Central memory CD4-positive, alpha-beta T cell (primary cell): Measurements from ENCODE around the gene TMPRSS13.
A peak's percentile ranks its signal among the peaks of the same experiment; 100 is the strongest.
"Not testable (repeated sequence)": the region's sequence is repeated elsewhere in the genome, so short reads cannot be mapped to it uniquely, and the experiment has no call there.

Source experiments
- DNase-seq: peaks from one replicate; pipeline ENCODE4 v3.0.0; 2022
- total RNA-seq, 3 experiments: gene quantifications; one replicate each; lab custom pipeline; 2026; lab: John Stamatoyannopoulos, UW

The TMPRSS13 gene
- 0.32 to 4.4 (median 3.4) reads per million in 3 experiments for total RNA-seq

GRCh38 chr11:117929142-117929915 is at the start of gene TMPRSS13:
TSS of gene TMPRSS13 (minus strand) at chr11:117929402. CDS start at chr11:117929307, 95 bp downstream.
- DNase-seq: no peak

GRCh38 chr11:117978991-117979390 is 49.8 kb upstream of the TMPRSS13 start:
- no peak for DNase-seq

GRCh38 chr11:117978291-117978910 is 49.2 kb upstream of the TMPRSS13 start:
- DNase-seq: not testable (repeated sequence)

GRCh38 chr11:117977612-117978264 is 48.5 kb upstream of the TMPRSS13 start:
- DNase-seq: not testable (repeated sequence)

- no peak for DNase-seq
These were observed 47.8 kb upstream of the TMPRSS13 start for GRCh38 chr11:117977029-117977428.

- no peak for DNase-seq
These were observed 47.2 kb upstream of the TMPRSS13 start for GRCh38 chr11:117976445-117976844.

GRCh38 chr11:117973503-117973860 is 44.3 kb upstream of the TMPRSS13 start:
- DNase-seq: no peak

GRCh38 chr11:117972629-117973502 is 43.7 kb upstream of the TMPRSS13 start:
- DNase-seq: no peak

GRCh38 chr11:117972044-117972443 is 42.8 kb upstream of the TMPRSS13 start:
- DNase-seq: no peak

- DNase-seq: peak; percentile 48
These were observed 41.3 kb upstream of the TMPRSS13 start for GRCh38 chr11:117970400-117971024.

GRCh38 chr11:117969160-117969991 is 40.2 kb upstream of the TMPRSS13 start:
- no peak for DNase-seq

GRCh38 chr11:117966908-117967307 is 37.7 kb upstream of the TMPRSS13 start:
- no peak for DNase-seq

- no peak for DNase-seq
These were observed 33.6 kb upstream of the TMPRSS13 start for GRCh38 chr11:117962826-117963225.

- DNase-seq: no peak
These were observed 32.7 kb upstream of the TMPRSS13 start for GRCh38 chr11:117961896-117962295.

- DNase-seq: no peak
These were observed 31.2 kb upstream of the TMPRSS13 start for GRCh38 chr11:117960406-117960805.

- no peak for DNase-seq
These were observed 30.4 kb upstream of the TMPRSS13 start for GRCh38 chr11:117959438-117960149.

- DNase-seq: no peak
These were observed 29.7 kb upstream of the TMPRSS13 start for GRCh38 chr11:117958949-117959348.

- DNase-seq: peak; percentile 72
These were observed 23.9 kb upstream of the TMPRSS13 start for GRCh38 chr11:117953024-117953671.

- DNase-seq: peak; percentile 63
These were observed 22.1 kb upstream of the TMPRSS13 start for GRCh38 chr11:117950993-117951961.
